K562 (cell line): ENCODE results near the gene XIRP1. TPM values are rescaled to one million over a fixed set of nuclear protein-coding genes. Genes with fewer than 3 reads are reported as not detected.
A peak's percentile ranks its signal among the peaks of the same experiment; 100 is the strongest.

ENCODE experiments used
- ARID3A ChIP-seq: IDR thresholded peaks from 2 replicates; pipeline ENCODE4 v1.6.1; 2012; ENCODE audit warnings: low read depth, low read length, improper control_type of control experiment, borderline replicate concordance
- CGGBP1 ChIP-seq: fragments of 250-450 bp; sonication (Bioruptor Pico); IDR thresholded peaks from 2 replicates; pipeline ENCODE4 v1.9.0; 2021; ENCODE audit warnings: mild to moderate bottlenecking
- CHD4 ChIP-seq: fragments of 200-600 bp; sonication (generic); IDR thresholded peaks from 3 replicates; pipeline ENCODE4 v1.6.1; 2012; ENCODE audit warnings: low read depth, mild to moderate bottlenecking, mixed read lengths, low read length, inconsistent platforms; ENCODE audit not compliant: insufficient read depth, insufficient replicate concordance, poor library complexity, severe bottlenecking
- CXXC5 ChIP-seq: fragments of 250-450 bp; sonication (Bioruptor Pico); IDR thresholded peaks from 2 replicates; pipeline ENCODE4 v1.8.0; 2022; ENCODE audit warnings: inconsistent platforms, mild to moderate bottlenecking, moderate library complexity
- GATAD2A ChIP-seq: fragments of 450-650 bp; IDR thresholded peaks from 2 replicates; pipeline ENCODE4 v1.6.1; 2017
- HMGN3 ChIP-seq: IDR thresholded peaks from 2 replicates; pipeline ENCODE4 v1.6.1; 2011; ENCODE audit warnings: borderline replicate concordance, low read depth, mild to moderate bottlenecking, mixed read lengths, low read length; ENCODE audit not compliant: insufficient read length; ENCODE audit errors: extremely low read depth
- MTA1 ChIP-seq: fragments of 450-650 bp; IDR thresholded peaks from 2 replicates; pipeline ENCODE4 v1.6.1; 2017; ENCODE audit warnings: borderline replicate concordance
- NFATC3 ChIP-seq: fragments of 450-650 bp; IDR thresholded peaks from 2 replicates; pipeline ENCODE4 v1.6.1; 2017; ENCODE audit warnings: mild to moderate bottlenecking
- NKRF ChIP-seq: fragments of 450-650 bp; IDR thresholded peaks from 2 replicates; pipeline ENCODE4 v1.6.1; 2016; ENCODE audit warnings: borderline replicate concordance
- POU5F1 ChIP-seq: fragments of 150-350 bp; IDR thresholded peaks from 2 replicates; pipeline ENCODE4 v1.6.1; 2014; ENCODE audit warnings: borderline replicate concordance, low read length, low read depth, mild to moderate bottlenecking; ENCODE audit not compliant: partially characterized antibody
- RBBP5 ChIP-seq: fragments of 200-600 bp; sonication (generic); IDR thresholded peaks from 2 replicates; pipeline ENCODE4 v1.6.1; 2012; ENCODE audit warnings: borderline replicate concordance, mild to moderate bottlenecking, low read length, control low read depth, inconsistent platforms; ENCODE audit not compliant: insufficient read depth, poor library complexity, severe bottlenecking
- RBM39 ChIP-seq: fragments of 200-400 bp; formaldehyde crosslinking; optimal IDR thresholded peaks from 2 replicates; pipeline ENCODE3; 2018; ENCODE audit warnings: low read depth, low read length
- ZKSCAN1 ChIP-seq: fragments of 150-350 bp; IDR thresholded peaks from 2 replicates; pipeline ENCODE4 v1.6.1; 2016; ENCODE audit warnings: low read depth, low read length
- ZNF217 ChIP-seq: sonication (generic); formaldehyde crosslinking; IDR thresholded peaks from 2 replicates; pipeline ENCODE4 v1.8.0; 2022; ENCODE audit warnings: mild to moderate bottlenecking, missing genetic modification reagents
- ZNF644 ChIP-seq: fragments of 200-800 bp; sonication (Bioruptor generic); IDR thresholded peaks from 2 replicates; pipeline ENCODE4 v1.6.1; 2016; ENCODE audit warnings: low read depth, missing genetic modification characterization, missing compliant biosample characterization
- ZNF740 ChIP-seq, 3 experiments: fragments of 200-800 bp in 1 of 3; sonication (Bioruptor generic) in 1 of 3; sonication (generic) in 1 of 3; formaldehyde crosslinking in 1 of 3; IDR thresholded peaks; 2 replicates each; pipeline versions ENCODE4 v1.6.1 to v1.8.0; 2016 to 2022; ENCODE audit warnings: mild to moderate bottlenecking in 2 of 3, missing compliant biosample characterization in 2 of 3, missing genetic modification characterization in 2 of 3, missing genetic modification reagents in 1 of 3
- polyA plus RNA-seq, 8 experiments: library from polyadenylated mRNA; depleted of rRNA in 4 of 8; stranded (reverse) in 5 of 8; unstranded in 3 of 8; fragments of >200 nt; fragmentation: Nextera tagmentation in 2 of 8; fragmentation: Illumina TruSeq in 1 of 8; extraction: Ambion mirVana in 2 of 8; extraction: Trizol in 1 of 8; gene quantifications; 2 replicates each; pipeline versions ENCODE4 v1.2.1 to v1.2.3, GENCODE V29; 2011 to 2014; ENCODE audit warnings: inconsistent platforms in 1 of 8, missing spikeins in 1 of 8
- total RNA-seq, 7 experiments: library from RNA; depleted of rRNA in 6 of 7; stranded (reverse); fragments of >200 nt in 6 of 7; fragmentation: Illumina TruSeq in 2 of 7; extraction: Trizol in 2 of 7; gene quantifications; 2 replicates each; pipeline versions ENCODE4 v1.2.1 to v1.2.3, GENCODE V29; 2011 to 2021; ENCODE audit warnings: low replicate concordance in 1 of 7
- TF ChIP-seq, protein P1 (sequence below): fragments of 250-450 bp; sonication (Bioruptor Pico); IDR thresholded peaks from 2 replicates; pipeline ENCODE4 v1.8.0; 2022; ENCODE audit warnings: moderate library complexity, mild to moderate bottlenecking, inconsistent platforms
- TF ChIP-seq, protein P2 (sequence below): fragments of 250-450 bp; sonication (Bioruptor Pico); IDR thresholded peaks from 2 replicates; pipeline ENCODE4 v1.8.0; 2021; ENCODE audit warnings: moderate library complexity, mild to moderate bottlenecking, inconsistent platforms

The XIRP1 gene
- total and polyA plus RNA-seq, 9 of the 15 experiments (the other 6 are each of a cell fraction or from before 2014, with no cell fraction given): 0.03 to 0.27 (median 0.08) TPM; not detected in 3

- TF ChIP-seq RBBP5: no peak
- TF ChIP-seq POU5F1: no peak
- TF ChIP-seq CHD4: no peak
- no peak; the same call in 1 of the 2 replicates for TF ChIP-seq CXXC5 (CRISPR knock-in tag)
- peak; percentile 44; the same call in 1 of the 2 replicates for TF ChIP-seq ARID3A
- no peak for TF ChIP-seq CGGBP1 (CRISPR knock-in tag)
- no peak for TF ChIP-seq ZNF217
- no peak for TF ChIP-seq ZNF644 (tag)
- no peak for TF ChIP-seq MTA1
- TF ChIP-seq HMGN3: no peak
- TF ChIP-seq NKRF: no peak
- TF ChIP-seq, protein P1, sequence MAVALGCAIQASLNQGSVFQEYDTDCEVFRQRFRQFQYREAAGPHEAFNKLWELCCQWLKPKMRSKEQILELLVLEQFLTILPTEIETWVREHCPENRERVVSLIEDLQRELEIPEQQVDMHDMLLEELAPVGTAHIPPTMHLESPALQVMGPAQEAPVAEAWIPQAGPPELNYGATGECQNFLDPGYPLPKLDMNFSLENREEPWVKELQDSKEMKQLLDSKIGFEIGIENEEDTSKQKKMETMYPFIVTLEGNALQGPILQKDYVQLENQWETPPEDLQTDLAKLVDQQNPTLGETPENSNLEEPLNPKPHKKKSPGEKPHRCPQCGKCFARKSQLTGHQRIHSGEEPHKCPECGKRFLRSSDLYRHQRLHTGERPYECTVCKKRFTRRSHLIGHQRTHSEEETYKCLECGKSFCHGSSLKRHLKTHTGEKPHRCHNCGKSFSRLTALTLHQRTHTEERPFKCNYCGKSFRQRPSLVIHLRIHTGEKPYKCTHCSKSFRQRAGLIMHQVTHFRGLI: no peak
- no peak for TF ChIP-seq RBM39
- TF ChIP-seq NFATC3: no peak
- no peak for TF ChIP-seq ZKSCAN1
- no peak for TF ChIP-seq ZNF740 (CRISPR knock-in tag; IDR thresholded peaks at IDR 0.05)
- no peak for TF ChIP-seq ZNF740 (tag; IDR thresholded peaks at IDR 0.05)
- TF ChIP-seq, protein P2, sequence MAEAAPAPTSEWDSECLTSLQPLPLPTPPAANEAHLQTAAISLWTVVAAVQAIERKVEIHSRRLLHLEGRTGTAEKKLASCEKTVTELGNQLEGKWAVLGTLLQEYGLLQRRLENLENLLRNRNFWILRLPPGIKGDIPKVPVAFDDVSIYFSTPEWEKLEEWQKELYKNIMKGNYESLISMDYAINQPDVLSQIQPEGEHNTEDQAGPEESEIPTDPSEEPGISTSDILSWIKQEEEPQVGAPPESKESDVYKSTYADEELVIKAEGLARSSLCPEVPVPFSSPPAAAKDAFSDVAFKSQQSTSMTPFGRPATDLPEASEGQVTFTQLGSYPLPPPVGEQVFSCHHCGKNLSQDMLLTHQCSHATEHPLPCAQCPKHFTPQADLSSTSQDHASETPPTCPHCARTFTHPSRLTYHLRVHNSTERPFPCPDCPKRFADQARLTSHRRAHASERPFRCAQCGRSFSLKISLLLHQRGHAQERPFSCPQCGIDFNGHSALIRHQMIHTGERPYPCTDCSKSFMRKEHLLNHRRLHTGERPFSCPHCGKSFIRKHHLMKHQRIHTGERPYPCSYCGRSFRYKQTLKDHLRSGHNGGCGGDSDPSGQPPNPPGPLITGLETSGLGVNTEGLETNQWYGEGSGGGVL (CRISPR knock-in tag): no peak
- TF ChIP-seq GATAD2A: no peak
Observed at GRCh38 chr3:39166134-39166710, 26.2 kb downstream of the XIRP1 start (continued).
